Measurements from ENCODE around the gene ATF7IP2. TPM values are rescaled to one million over a fixed set of nuclear protein-coding genes. Genes with fewer than 3 reads are reported as not detected.
"Not testable (repeated sequence)": the region's sequence is repeated elsewhere in the genome, so short reads cannot be mapped to it uniquely, and the experiment has no call there.

ATF7IP2 gene
- total and polyA plus RNA-seq, 4 experiments from 2014 or later, result 51.1 to 170 (median 83.0) TPM

DNA sequence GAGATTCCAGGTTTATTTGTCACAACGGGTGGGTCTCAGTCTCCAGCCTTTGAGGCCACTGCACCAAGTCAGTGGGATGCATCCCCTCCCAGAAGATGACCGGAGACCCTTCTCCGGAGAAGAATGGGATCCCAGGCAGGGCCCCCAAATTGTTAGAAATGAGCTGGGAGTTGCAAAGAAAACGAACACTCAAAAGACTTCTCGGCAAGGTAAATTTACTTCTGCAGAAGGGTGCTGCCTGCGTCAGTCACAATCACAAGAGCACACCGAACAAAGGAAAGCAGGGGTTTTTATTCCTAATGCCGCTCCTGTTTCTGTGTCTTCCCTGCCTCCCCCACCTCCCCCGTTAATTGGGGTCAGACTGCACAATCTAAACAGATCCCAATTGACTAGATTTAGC is 61.4 kb downstream of the ATF7IP2 start:
- peaks cover 6 to 87% (median 73%) of the 10 kb centered on the region in 8 donors for H3K9me3 Mint-ChIP-seq
- peaks cover 93 to 99% of the 10 kb centered on the region in 2 donors for H3K36me3 Mint-ChIP-seq
- H3K9me3 ChIP-seq (ENCODE audit: control insufficient read depth in 1 of 2, low read length in 2 of 2), result peaks cover 0 to 19% of the 10 kb centered on the region in 2 donors
- H3K4me1 ChIP-seq (ENCODE audit: insufficient read depth, low read length), result no peaks in the 10 kb centered on the region
- peak overlapping the region in 1 of 8 donors; percentile 10 for H3K4me3 Mint-ChIP-seq
- POLR2A ChIA-PET (ENCODE audit: partially characterized antibody), result no interaction called here
- H3K27me3 ChIP-seq (ENCODE audit: insufficient read depth, low read length), result no peaks in the 10 kb centered on the region
- no peaks in the 10 kb centered on the region for H3K27me3 Mint-ChIP-seq
- DNase-seq, result no peak
- no peak overlapping the region for H3K27ac ChIP-seq (ENCODE audit: low read depth, low read length)
- H3K4me1 Mint-ChIP-seq, result peaks cover 0 to 5% (median 0%) of the 10 kb centered on the region in 4 donors
- no peak overlapping the region for H3K4me3 ChIP-seq (ENCODE audit: low read length in 2 of 2)
- peaks cover 35% of the 10 kb centered on the region for H3K36me3 ChIP-seq (ENCODE audit: insufficient read depth, low read length)
- CTCF ChIA-PET (ENCODE audit: partially characterized antibody), result no interaction called here
- no peak overlapping the region for H3K27ac Mint-ChIP-seq
- intact Hi-C loops (cut with micrococcal nuclease), result no loop called here

DNA sequence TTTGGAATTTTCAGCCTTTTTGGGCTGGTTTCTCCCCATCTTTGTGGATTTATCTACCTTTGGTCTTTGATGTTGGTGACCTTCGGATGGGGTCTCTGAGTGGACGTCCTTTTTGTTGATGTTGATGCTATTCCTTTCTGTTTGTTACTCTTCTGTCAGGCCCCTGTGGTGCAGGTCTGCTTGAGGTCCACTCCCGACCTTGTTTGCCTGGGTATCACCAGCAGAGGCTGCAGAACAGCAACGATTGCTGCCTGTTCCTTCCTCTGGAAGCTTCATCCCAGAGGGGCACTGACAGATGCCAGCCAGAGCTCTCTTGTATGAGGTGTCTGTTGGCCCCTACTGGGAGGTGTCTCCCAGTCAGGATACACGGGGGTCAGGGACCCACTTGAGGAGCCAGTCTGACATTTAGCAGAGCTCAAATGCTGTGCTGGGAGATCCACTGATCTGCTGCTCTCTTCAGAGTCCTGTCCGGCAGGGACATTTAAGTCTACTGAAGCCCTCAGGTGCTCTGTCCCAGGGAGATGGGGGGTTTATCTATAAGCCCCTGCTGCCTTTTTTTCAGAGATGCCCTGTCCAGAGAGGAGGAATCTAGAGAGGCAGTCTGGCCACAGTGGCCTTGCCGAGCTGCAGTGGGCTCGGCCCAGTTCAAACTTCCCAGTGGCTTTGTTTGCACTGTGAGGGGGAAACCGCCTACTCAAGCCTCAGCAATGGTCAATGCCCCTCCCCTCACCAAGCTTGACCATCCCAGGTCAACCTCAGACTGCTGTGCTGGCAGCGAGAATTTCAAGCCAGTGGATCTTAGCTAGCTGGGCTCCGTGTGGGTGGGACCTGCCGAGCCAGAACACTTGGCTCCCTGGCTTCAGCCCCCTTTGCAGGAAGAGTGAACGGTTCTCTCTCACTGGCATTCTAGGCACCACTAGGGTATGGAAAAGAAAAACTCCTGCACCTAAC is 66.6 kb downstream of the ATF7IP2 start:
- POLR2A ChIA-PET (ENCODE audit: partially characterized antibody); DNase-seq; H3K27ac Mint-ChIP-seq; H3K4me3 Mint-ChIP-seq; H3K27ac ChIP-seq (ENCODE audit: low read depth, low read length); H3K27me3 ChIP-seq (ENCODE audit: insufficient read depth, low read length); H3K4me3 ChIP-seq (ENCODE audit: low read length in 2 of 2); H3K27me3 Mint-ChIP-seq; CTCF ChIA-PET (ENCODE audit: partially characterized antibody); intact Hi-C loops (cut with micrococcal nuclease); H3K36me3 ChIP-seq (ENCODE audit: insufficient read depth, low read length); H3K9me3 ChIP-seq (ENCODE audit: control insufficient read depth in 1 of 2, low read length in 2 of 2): not testable (repeated sequence)
- H3K4me1 ChIP-seq (ENCODE audit: insufficient read depth, low read length), result peaks cover 16% of the 10 kb centered on the region
- peaks cover 9 to 16% (median 12%) of the 10 kb centered on the region in 4 donors for H3K4me1 Mint-ChIP-seq
- H3K36me3 Mint-ChIP-seq, result peaks cover 75 to 84% of the 10 kb centered on the region in 2 donors
- H3K9me3 Mint-ChIP-seq, result peaks cover 0 to 38% (median 32%) of the 10 kb centered on the region in 8 donors

DNA sequence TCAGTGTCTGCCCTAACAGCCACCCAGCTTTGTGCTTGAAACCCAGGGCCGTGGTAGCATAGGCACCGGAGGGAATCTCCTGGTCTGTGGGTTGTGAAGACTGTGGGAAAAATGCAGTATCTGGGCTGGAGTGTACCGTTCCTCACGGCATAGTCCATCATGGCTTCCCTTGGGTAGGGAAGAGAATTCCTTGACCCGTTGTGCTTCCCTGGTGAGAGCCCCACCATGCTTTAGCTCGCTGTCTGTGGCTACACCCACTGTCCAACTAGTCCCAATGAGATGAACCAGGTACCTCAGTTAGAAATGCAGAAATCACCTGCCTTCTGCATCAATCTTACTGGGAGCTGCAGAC is 67.3 kb downstream of the ATF7IP2 start:
- peaks cover 9 to 16% (median 12%) of the 10 kb centered on the region in 4 donors for H3K4me1 Mint-ChIP-seq
- H3K9me3 Mint-ChIP-seq, result peaks cover 0 to 32% (median 26%) of the 10 kb centered on the region in 8 donors
- H3K4me3 Mint-ChIP-seq, result no peak overlapping the region
- POLR2A ChIA-PET (ENCODE audit: partially characterized antibody), result no interaction called here
- no peak for DNase-seq
- intact Hi-C loops (cut with micrococcal nuclease), result no loop called here
- H3K4me1 ChIP-seq (ENCODE audit: insufficient read depth, low read length), result peaks cover 16% of the 10 kb centered on the region
- H3K9me3 ChIP-seq (ENCODE audit: control insufficient read depth in 1 of 2, low read length in 2 of 2), result no peaks in the 10 kb centered on the region
- CTCF ChIA-PET (ENCODE audit: partially characterized antibody), result no interaction called here
- H3K4me3 ChIP-seq (ENCODE audit: low read length in 2 of 2), result no peak overlapping the region
- peaks cover 73 to 84% of the 10 kb centered on the region in 2 donors for H3K36me3 Mint-ChIP-seq
- H3K27me3 ChIP-seq (ENCODE audit: insufficient read depth, low read length), result no peaks in the 10 kb centered on the region
- H3K27ac Mint-ChIP-seq, result no peak overlapping the region
- no peak overlapping the region for H3K27ac ChIP-seq (ENCODE audit: low read depth, low read length)
- H3K27me3 Mint-ChIP-seq, result no peaks in the 10 kb centered on the region
- H3K36me3 ChIP-seq (ENCODE audit: insufficient read depth, low read length), result peaks cover 3% of the 10 kb centered on the region

GRCh38 chr16:10465821-10466220 is 80.0 kb downstream of the ATF7IP2 start:
- DNase-seq, result no peak
- Mint-ChIP-seq H3K9me3 (peaks cover 0 to 4% (median 1%) of the 10 kb centered on the region in 8 donors), H3K27me3 (no peaks in the 10 kb centered on the region), H3K27ac (no peak overlapping the region), H3K4me3 (no peak overlapping the region), H3K36me3 (peaks cover 58 to 77% of the 10 kb centered on the region in 2 donors), H3K4me1 (no peaks in the 10 kb centered on the region)
- no peaks in the 10 kb centered on the region for H3K36me3 ChIP-seq (ENCODE audit: insufficient read depth, low read length)
- no peak overlapping the region for H3K27ac ChIP-seq (ENCODE audit: low read depth, low read length)
- ChIA-PET POLR2A (ENCODE audit: partially characterized antibody) (interaction anchor here (0.5 kb wide), 1 partner anchor 271 kb away, joined by 5 read pairs; no protein-coding TSS in a partner anchor), CTCF (ENCODE audit: partially characterized antibody) (no interaction called here)
- H3K9me3 ChIP-seq (ENCODE audit: control insufficient read depth in 1 of 2, low read length in 2 of 2), result no peaks in the 10 kb centered on the region
- no peaks in the 10 kb centered on the region for H3K27me3 ChIP-seq (ENCODE audit: insufficient read depth, low read length)
- H3K4me1 ChIP-seq (ENCODE audit: insufficient read depth, low read length), result no peaks in the 10 kb centered on the region
- H3K4me3 ChIP-seq (ENCODE audit: low read length in 2 of 2), result no peak overlapping the region
- intact Hi-C loops (cut with micrococcal nuclease), result no loop called here

- no peak for DNase-seq
- Histone ChIP-seq H3K4me1 (ENCODE audit: insufficient read depth, low read length) (no peaks in the 10 kb centered on the region), H3K36me3 (ENCODE audit: insufficient read depth, low read length) (no peaks in the 10 kb centered on the region), H3K27me3 (ENCODE audit: insufficient read depth, low read length) (no peaks in the 10 kb centered on the region), H3K4me3 (ENCODE audit: low read length in 2 of 2) (no peak overlapping the region), H3K9me3 (ENCODE audit: control insufficient read depth in 1 of 2, low read length in 2 of 2) (no peaks in the 10 kb centered on the region), H3K27ac (ENCODE audit: low read depth, low read length) (no peak overlapping the region)
- no peaks in the 10 kb centered on the region for H3K27me3 Mint-ChIP-seq
- no peak overlapping the region for H3K4me3 Mint-ChIP-seq
- H3K36me3 Mint-ChIP-seq, result peaks cover 55 to 77% of the 10 kb centered on the region in 2 donors
- H3K4me1 Mint-ChIP-seq, result no peaks in the 10 kb centered on the region
- ChIA-PET POLR2A (ENCODE audit: partially characterized antibody) (no interaction called here), CTCF (ENCODE audit: partially characterized antibody) (no interaction called here)
- intact Hi-C loops (cut with micrococcal nuclease), result no loop called here
- H3K9me3 Mint-ChIP-seq, result peaks cover 0 to 6% (median 1%) of the 10 kb centered on the region in 8 donors
- no peak overlapping the region for H3K27ac Mint-ChIP-seq
These were observed 80.5 kb downstream of the ATF7IP2 start for GRCh38 chr16:10466313-10466712.

DNA sequence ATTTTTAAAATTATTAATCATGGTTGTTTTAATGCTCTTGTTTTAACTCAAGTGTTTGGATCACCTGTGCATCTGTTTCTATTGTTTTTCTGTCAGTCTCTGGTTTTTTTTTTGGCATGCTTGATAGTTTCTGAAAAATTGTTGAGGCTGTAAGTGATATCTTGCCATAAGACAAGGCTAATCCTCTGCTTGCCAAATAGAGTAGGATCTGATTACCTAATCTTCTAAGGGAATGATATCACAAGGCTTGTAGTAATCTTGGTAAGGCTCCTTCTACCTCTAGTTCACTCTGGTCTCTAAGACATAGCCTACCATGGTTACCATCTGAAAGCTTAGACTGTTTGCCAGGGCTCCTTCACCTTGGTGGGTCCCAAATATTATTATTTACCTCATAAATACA is 81.0 kb downstream of the ATF7IP2 start:
- H3K4me3 Mint-ChIP-seq, result no peak overlapping the region
- peak overlapping the region in 1 of 7 donors; percentile 66 for H3K27ac Mint-ChIP-seq
- ChIA-PET CTCF (ENCODE audit: partially characterized antibody) (no interaction called here), POLR2A (ENCODE audit: partially characterized antibody) (no interaction called here)
- no peaks in the 10 kb centered on the region for H3K4me1 Mint-ChIP-seq
- no peak for DNase-seq
- intact Hi-C loops (cut with micrococcal nuclease), result no loop called here
- no peak overlapping the region for H3K27ac ChIP-seq (ENCODE audit: low read depth, low read length)
- no peak overlapping the region for H3K4me3 ChIP-seq (ENCODE audit: low read length in 2 of 2)
- H3K27me3 Mint-ChIP-seq, result no peaks in the 10 kb centered on the region
- H3K9me3 Mint-ChIP-seq, result peaks cover 0 to 6% (median 1%) of the 10 kb centered on the region in 8 donors
- H3K9me3 ChIP-seq (ENCODE audit: control insufficient read depth in 1 of 2, low read length in 2 of 2), result no peaks in the 10 kb centered on the region
- no peaks in the 10 kb centered on the region for H3K4me1 ChIP-seq (ENCODE audit: insufficient read depth, low read length)
- H3K36me3 ChIP-seq (ENCODE audit: insufficient read depth, low read length), result no peaks in the 10 kb centered on the region
- no peaks in the 10 kb centered on the region for H3K27me3 ChIP-seq (ENCODE audit: insufficient read depth, low read length)
- H3K36me3 Mint-ChIP-seq, result peaks cover 54 to 78% of the 10 kb centered on the region in 2 donors

GRCh38 chr16:10476636-10477035 is 90.8 kb downstream of the ATF7IP2 start:
- H3K36me3 ChIP-seq (ENCODE audit: insufficient read depth, low read length), result peaks cover 26% of the 10 kb centered on the region
- CTCF ChIA-PET (ENCODE audit: partially characterized antibody); H3K27me3 ChIP-seq (ENCODE audit: insufficient read depth, low read length); H3K4me1 ChIP-seq (ENCODE audit: insufficient read depth, low read length); H3K27ac ChIP-seq (ENCODE audit: low read depth, low read length); H3K4me1 Mint-ChIP-seq; intact Hi-C loops (cut with micrococcal nuclease); H3K4me3 ChIP-seq (ENCODE audit: low read length in 2 of 2); H3K27ac Mint-ChIP-seq; H3K27me3 Mint-ChIP-seq; H3K4me3 Mint-ChIP-seq; DNase-seq; H3K9me3 ChIP-seq (ENCODE audit: control insufficient read depth in 1 of 2, low read length in 2 of 2); POLR2A ChIA-PET (ENCODE audit: partially characterized antibody): not testable (repeated sequence)
- Mint-ChIP-seq H3K9me3 (peaks cover 0 to 45% (median 33%) of the 10 kb centered on the region in 8 donors), H3K36me3 (peaks cover 48 to 75% of the 10 kb centered on the region in 2 donors)
